AG09309 (cell line): ENCODE results near the gene ARHGEF6.
A peak's percentile ranks its signal among the peaks of the same experiment; 100 is the strongest.

Source experiments
- DNase-seq: peaks from one replicate; pipeline ENCODE4 v3.0.0-alpha.2; 2010; ENCODE audit warnings: low read depth
- H3K4me3 ChIP-seq: 2 replicates; pipeline ENCODE4 v1.5.1; 2011; ENCODE audit warnings: mild to moderate bottlenecking, low read depth, low read length, moderate library complexity; ENCODE audit not compliant: control insufficient read depth
- CTCF ChIP-seq: IDR thresholded peaks from 2 replicates; pipeline ENCODE4 v1.5.1; 2011; ENCODE audit warnings: mild to moderate bottlenecking, low read depth, low read length, inconsistent platforms; ENCODE audit not compliant: insufficient read depth, control insufficient read depth; ENCODE audit errors: missing control alignments

ARHGEF6 gene

GRCh38 chrX:136714626-136715599 is 65.8 kb downstream of the ARHGEF6 start:
- no peak for TF ChIP-seq CTCF
- no peak for DNase-seq
- no peak overlapping the region for H3K4me3 ChIP-seq

- no peak for TF ChIP-seq CTCF
- H3K4me3 ChIP-seq, result no peak overlapping the region
- no peak for DNase-seq
Observed at GRCh38 chrX:136712650-136713310, 68.0 kb downstream of the ARHGEF6 start.

- no peak overlapping the region for H3K4me3 ChIP-seq
- DNase-seq, result no peak
- TF ChIP-seq CTCF, result peak; percentile 66
Observed at GRCh38 chrX:136711147-136711546, 69.6 kb downstream of the ARHGEF6 start.

GRCh38 chrX:136710325-136710951 is 70.3 kb downstream of the ARHGEF6 start:
- H3K4me3 ChIP-seq, result no peak overlapping the region
- TF ChIP-seq CTCF, result no peak
- DNase-seq, result no peak

- no peak for DNase-seq
- TF ChIP-seq CTCF, result peak; percentile 33
- no peak overlapping the region for H3K4me3 ChIP-seq
Observed at GRCh38 chrX:136708348-136708747, 72.4 kb downstream of the ARHGEF6 start.

- no peak for DNase-seq
- no peak for TF ChIP-seq CTCF
- H3K4me3 ChIP-seq, result no peak overlapping the region
Observed at GRCh38 chrX:136697156-136697555, 83.6 kb downstream of the ARHGEF6 start.
